NB4 (cell line): ENCODE results near the gene SPATA16.

Experiments used
- DNase-seq: peaks from one replicate; pipeline ENCODE4 v3.0.0; 2010; ENCODE audit warnings: low read depth
- H3K4me3 ChIP-seq: one replicate; pipeline ENCODE4 v1.5.1; 2011; ENCODE audit warnings: mild to moderate bottlenecking, low read depth, low read length, moderate library complexity
- CTCF ChIP-seq: IDR thresholded peaks from one replicate; pipeline ENCODE4 v1.5.1; 2012; ENCODE audit warnings: low read depth, low read length
- MAX ChIP-seq: IDR thresholded peaks from 2 replicates; pipeline ENCODE4 v1.6.1; 2011; ENCODE audit warnings: low read depth, low read length
- MYC ChIP-seq: IDR thresholded peaks from 2 replicates; pipeline ENCODE4 v1.6.1; 2011; ENCODE audit warnings: low read depth, low read length
- POLR2A ChIP-seq: IDR thresholded peaks from 2 replicates; pipeline ENCODE4 v1.6.1; 2011; ENCODE audit warnings: mild to moderate bottlenecking; ENCODE audit not compliant: insufficient read length; ENCODE audit errors: extremely low read depth

The SPATA16 gene

GRCh38 chr3:173096994-173097785 lies 43.8 kb downstream of the SPATA16 start:
- TF ChIP-seq CTCF: no peak
- TF ChIP-seq POLR2A: no peak
- TF ChIP-seq MAX: no peak
- TF ChIP-seq MYC: no peak
- DNase-seq: no peak

GRCh38 chr3:173096140-173096539 lies 44.9 kb downstream of the SPATA16 start:
- TF ChIP-seq MAX (no peak), MYC (no peak)
- no peak for DNase-seq
- no peak overlapping the region for H3K4me3 ChIP-seq

More at GRCh38 chr3:173096994-173097785, 43.8 kb downstream of the SPATA16 start:
- H3K4me3 ChIP-seq: no peak overlapping the region

GRCh38 chr3:173092038-173092437 lies 49.0 kb downstream of the SPATA16 start:
- no peak overlapping the region for H3K4me3 ChIP-seq
- TF ChIP-seq POLR2A (no peak), CTCF (no peak), MAX (no peak), MYC (no peak)
- DNase-seq: no peak

GRCh38 chr3:173090492-173090891 lies 50.5 kb downstream of the SPATA16 start:
- no peak overlapping the region for H3K4me3 ChIP-seq
- TF ChIP-seq MAX: no peak
- no peak for DNase-seq

GRCh38 chr3:173089283-173089682 lies 51.8 kb downstream of the SPATA16 start:
- TF ChIP-seq CTCF: no peak
- TF ChIP-seq MYC: no peak
- no peak for TF ChIP-seq POLR2A
- no peak for TF ChIP-seq MAX
- no peak overlapping the region for H3K4me3 ChIP-seq
- no peak for DNase-seq

- no peak overlapping the region for H3K4me3 ChIP-seq
- DNase-seq: no peak
- TF ChIP-seq POLR2A (no peak), CTCF (no peak), MYC (no peak), MAX (no peak)
Observed at GRCh38 chr3:173078525-173078924, 62.5 kb downstream of the SPATA16 start.
